PC-9 (cell line): ENCODE measurements around the gene CABCOCO1. TPM values are rescaled to one million over a fixed set of nuclear protein-coding genes. Genes with fewer than 3 reads are reported as not detected.

Experiments used
- BruUV-seq: library from RNA; stranded (reverse); fragments of 400-500 nt; replicated peaks from 2 replicates; lab custom pipeline; 2021; lab: Mats Ljungman, UMichigan
- CTCF ChIA-PET: fragments of 300-600 bp; sonication (Branson Sonifier 250); formaldehyde crosslinking; loops from one replicate; lab custom pipeline; 2022; ENCODE audit warnings: antibody characterized with exemption; lab: Charles Lee
- POLR2A ChIA-PET: fragments of 300-600 bp; sonication (Branson Sonifier 250); formaldehyde crosslinking; loops from one replicate; lab custom pipeline; 2022; ENCODE audit warnings: antibody characterized with exemption; ENCODE audit not compliant: unreplicated experiment; lab: Charles Lee
- DNase-seq, 2 experiments: peaks; one replicate each; pipeline versions ENCODE4 v3.0.0 to v3.0.0-alpha.2; 2015 to 2022; ENCODE audit warnings: mixed read lengths in 1 of 2
- H2AFZ ChIP-seq: fragments of 200-600 bp; sonication (generic); 2 replicates; pipeline ENCODE4 v1.8.1; 2017; ENCODE audit warnings: antibody characterized with exemption
- H3F3A ChIP-seq: fragments of 200-600 bp; sonication (generic); 2 replicates; pipeline ENCODE4 v1.8.1; 2017; ENCODE audit warnings: antibody characterized with exemption, mild to moderate bottlenecking, low read depth; ENCODE audit not compliant: insufficient read depth
- H3K27ac ChIP-seq: fragments of 200-600 bp; sonication (generic); 2 replicates; pipeline ENCODE4 v1.6.1; 2016; ENCODE audit warnings: mixed run types
- H3K27me3 ChIP-seq: fragments of 200-600 bp; sonication (generic); 2 replicates; pipeline ENCODE4 v1.6.1; 2016; ENCODE audit warnings: low read depth, mixed run types; ENCODE audit not compliant: insufficient read depth
- H3K36me3 ChIP-seq: fragments of 200-600 bp; sonication (generic); 2 replicates; pipeline ENCODE4 v1.6.1; 2016; ENCODE audit warnings: low read depth, mixed run types
- H3K4me1 ChIP-seq: fragments of 200-600 bp; sonication (generic); replicated peaks from 2 replicates; pipeline ENCODE4 v1.6.1; 2016; ENCODE audit warnings: mixed run types; ENCODE audit not compliant: insufficient read depth
- H3K4me2 ChIP-seq: fragments of 200-600 bp; sonication (generic); 2 replicates; pipeline ENCODE4 v1.6.1; 2017; ENCODE audit warnings: mixed run types
- H3K4me3 ChIP-seq: fragments of 200-600 bp; sonication (generic); 2 replicates; pipeline ENCODE4 v1.6.1; 2016; ENCODE audit warnings: mixed run types
- H3K79me2 ChIP-seq: fragments of 200-600 bp; sonication (generic); 2 replicates; pipeline ENCODE4 v1.6.1; 2017; ENCODE audit warnings: low read depth, mixed run types
- H3K9me2 ChIP-seq: fragments of 200-600 bp; sonication (generic); 2 replicates; pipeline ENCODE4 v1.8.1; 2017; ENCODE audit warnings: mild to moderate bottlenecking; ENCODE audit not compliant: insufficient read depth
- H3K9me3 ChIP-seq: fragments of 200-600 bp; sonication (generic); 2 replicates; pipeline ENCODE4 v1.8.1; 2016; ENCODE audit warnings: low read depth; ENCODE audit not compliant: insufficient read depth
- H4K20me1 ChIP-seq: fragments of 200-600 bp; sonication (generic); 2 replicates; pipeline ENCODE4 v1.8.1; 2017; ENCODE audit not compliant: insufficient read depth
- EZH2 ChIP-seq: fragments of 200-600 bp; sonication (generic); IDR thresholded peaks from 2 replicates; pipeline ENCODE4 v1.8.0; 2017; ENCODE audit warnings: antibody characterized with exemption, low read depth
- intact Hi-C: fragments of 100-400 bp; cut with micrococcal nuclease; formaldehyde crosslinking; loops from one replicate; pipeline ENCODE4 v1.10.0; 2022; ENCODE audit not compliant: unreplicated experiment
- total RNA-seq: library from RNA; stranded (reverse); gene quantifications from 2 replicates; pipeline ENCODE4 v1.2.3, GENCODE V29; 2021
- TF ChIP-seq, protein P1 (sequence below): fragments of 200-600 bp; sonication (generic); conservative IDR thresholded peaks from 2 replicates; pipeline ENCODE4 v1.6.1; 2017; ENCODE audit warnings: mixed run types, antibody characterized with exemption, mild to moderate bottlenecking, moderate library complexity

CABCOCO1 gene
- total RNA-seq, 1 experiment from 2014 or later: not detected

DNA sequence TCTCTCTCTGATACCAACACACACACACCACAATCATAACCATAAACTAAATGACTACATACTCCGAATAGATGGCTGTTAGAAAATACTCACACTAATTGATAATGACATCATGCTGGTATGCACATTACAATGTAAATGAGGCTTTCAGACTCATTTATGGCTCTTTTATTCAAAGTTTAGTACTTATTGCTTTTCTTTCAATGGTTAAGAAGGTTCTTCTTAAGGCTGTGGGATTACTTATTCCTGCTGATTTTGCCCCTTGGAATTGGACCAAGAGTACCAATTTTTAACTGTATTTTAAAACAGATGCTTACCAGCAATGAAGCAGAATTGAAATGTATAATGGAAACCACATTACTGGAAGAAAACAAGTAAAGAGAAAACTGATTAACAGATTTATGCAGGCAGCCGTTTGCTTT, 20.6 kb upstream of the CABCOCO1 start:
- Histone ChIP-seq H3K4me1 (no peaks in the 10 kb centered on the region), H3K9me2 (no peaks in the 10 kb centered on the region; the same call in 1 of the 2 replicates), H4K20me1 (no peaks in the 10 kb centered on the region), H2AFZ (no peak overlapping the region), H3K27ac (no peak overlapping the region), H3K4me3 (no peak overlapping the region), H3K27me3 (no peaks in the 10 kb centered on the region), H3K4me2 (no peak overlapping the region), H3F3A (no peaks in the 10 kb centered on the region), H3K36me3 (no peaks in the 10 kb centered on the region), H3K9me3 (no peaks in the 10 kb centered on the region; the same call in 1 of the 2 replicates), H3K79me2 (no peaks in the 10 kb centered on the region)
- TF ChIP-seq EZH2: no peak
- TF ChIP-seq, protein P1, sequence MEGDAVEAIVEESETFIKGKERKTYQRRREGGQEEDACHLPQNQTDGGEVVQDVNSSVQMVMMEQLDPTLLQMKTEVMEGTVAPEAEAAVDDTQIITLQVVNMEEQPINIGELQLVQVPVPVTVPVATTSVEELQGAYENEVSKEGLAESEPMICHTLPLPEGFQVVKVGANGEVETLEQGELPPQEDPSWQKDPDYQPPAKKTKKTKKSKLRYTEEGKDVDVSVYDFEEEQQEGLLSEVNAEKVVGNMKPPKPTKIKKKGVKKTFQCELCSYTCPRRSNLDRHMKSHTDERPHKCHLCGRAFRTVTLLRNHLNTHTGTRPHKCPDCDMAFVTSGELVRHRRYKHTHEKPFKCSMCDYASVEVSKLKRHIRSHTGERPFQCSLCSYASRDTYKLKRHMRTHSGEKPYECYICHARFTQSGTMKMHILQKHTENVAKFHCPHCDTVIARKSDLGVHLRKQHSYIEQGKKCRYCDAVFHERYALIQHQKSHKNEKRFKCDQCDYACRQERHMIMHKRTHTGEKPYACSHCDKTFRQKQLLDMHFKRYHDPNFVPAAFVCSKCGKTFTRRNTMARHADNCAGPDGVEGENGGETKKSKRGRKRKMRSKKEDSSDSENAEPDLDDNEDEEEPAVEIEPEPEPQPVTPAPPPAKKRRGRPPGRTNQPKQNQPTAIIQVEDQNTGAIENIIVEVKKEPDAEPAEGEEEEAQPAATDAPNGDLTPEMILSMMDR: no peak
- BruUV-seq: no TSS peak
- ChIA-PET POLR2A (no interaction called here), CTCF (no interaction called here)
- DNase-seq: no peak
- intact Hi-C loops: no loop called here

DNA sequence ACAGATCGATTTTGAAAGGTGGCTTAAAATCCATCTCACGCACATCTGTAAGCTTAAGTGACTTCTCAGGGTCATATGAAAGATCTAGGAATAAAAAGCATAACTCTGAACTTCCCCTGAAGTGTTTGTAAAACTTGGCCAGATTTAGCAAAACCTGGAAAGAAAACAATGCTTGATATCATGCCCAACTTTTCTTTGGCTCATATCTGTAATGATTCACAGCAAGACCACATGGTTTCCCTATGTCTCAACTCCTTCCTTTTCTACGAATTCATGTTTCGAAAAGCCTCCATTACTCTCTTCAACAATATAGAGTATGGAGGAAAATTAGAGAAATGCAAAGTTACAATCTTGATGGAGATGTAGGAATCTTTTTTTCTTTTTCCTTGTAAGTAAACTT, 20.1 kb upstream of the CABCOCO1 start:
- POLR2A ChIA-PET: no interaction called here
- no peaks in the 10 kb centered on the region for H3K36me3 ChIP-seq
- no peaks in the 10 kb centered on the region for H3K79me2 ChIP-seq
- no peaks in the 10 kb centered on the region; the same call in 1 of the 2 replicates for H3K9me2 ChIP-seq
- H4K20me1 ChIP-seq: no peaks in the 10 kb centered on the region
- TF ChIP-seq, protein P1: no peak
- TF ChIP-seq EZH2: no peak
- H3K9me3 ChIP-seq: no peaks in the 10 kb centered on the region; the same call in 1 of the 2 replicates
- H3K4me1 ChIP-seq: no peaks in the 10 kb centered on the region
- H3K27me3 ChIP-seq: no peaks in the 10 kb centered on the region
- no peak overlapping the region for H3K4me3 ChIP-seq
- no TSS peak for BruUV-seq
- H3K4me2 ChIP-seq: no peak overlapping the region
- DNase-seq: no peak
- CTCF ChIA-PET: no interaction called here
- H3K27ac ChIP-seq: no peak overlapping the region
- H2AFZ ChIP-seq: no peak overlapping the region
- intact Hi-C loops: no loop called here
- no peaks in the 10 kb centered on the region for H3F3A ChIP-seq

DNA sequence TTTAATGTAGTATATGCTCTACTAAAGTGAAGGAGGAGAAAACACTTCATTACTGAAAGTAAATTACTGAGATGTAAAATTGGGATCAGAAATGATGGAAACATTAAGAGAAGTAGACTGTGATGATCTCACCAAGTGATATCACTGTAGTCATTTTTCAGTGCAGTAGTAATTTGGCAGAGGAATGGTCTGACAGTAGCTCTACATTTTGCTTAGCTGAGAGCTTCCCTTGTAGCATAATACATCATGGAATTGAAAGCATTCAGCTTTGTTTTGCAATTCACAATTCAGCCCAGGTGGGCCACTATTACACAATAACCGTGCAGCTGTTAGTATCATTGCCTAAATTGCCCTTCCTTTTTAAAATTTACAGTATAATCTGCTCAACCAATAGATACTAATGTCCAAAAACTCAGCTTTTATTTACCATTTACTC, 19.4 kb upstream of the CABCOCO1 start:
- no peak for DNase-seq
- TF ChIP-seq EZH2: no peak
- TF ChIP-seq, protein P1: no peak
- CTCF ChIA-PET: no interaction called here
- H3K9me2 ChIP-seq: no peaks in the 10 kb centered on the region; the same call in 1 of the 2 replicates
- H3K27ac ChIP-seq: no peak overlapping the region
- H3K4me2 ChIP-seq: no peak overlapping the region
- H3K4me1 ChIP-seq: no peaks in the 10 kb centered on the region
- no TSS peak for BruUV-seq
- POLR2A ChIA-PET: no interaction called here
- H3K79me2 ChIP-seq: no peaks in the 10 kb centered on the region
- no peaks in the 10 kb centered on the region for H3F3A ChIP-seq
- H3K9me3 ChIP-seq: no peaks in the 10 kb centered on the region; the same call in 1 of the 2 replicates
- H2AFZ ChIP-seq: no peak overlapping the region
- H3K4me3 ChIP-seq: no peak overlapping the region
- H4K20me1 ChIP-seq: no peaks in the 10 kb centered on the region
- intact Hi-C loops: no loop called here
- H3K27me3 ChIP-seq: no peaks in the 10 kb centered on the region
- H3K36me3 ChIP-seq: no peaks in the 10 kb centered on the region
